GM12878 (cell line): ENCODE results near the gene TOMM6. TPM values are rescaled to one million over a fixed set of nuclear protein-coding genes. Genes with fewer than 3 reads are reported as not detected.

Experiments used
- ATAC-seq: fragments of 200-7000 bp; cut with Tn5 transposase; 3 replicates; pipeline ENCODE4 v1.9.1; 2020; ENCODE audit warnings: mild to moderate bottlenecking, moderate library complexity
- BruUV-seq: library from RNA; stranded (reverse); fragments of 400-500 nt; replicated peaks from 2 replicates; lab custom pipeline; 2021; lab: Mats Ljungman, UMichigan
- CTCF ChIA-PET: fragments of 300-600 bp; sonication (Branson Sonifier 250); formaldehyde crosslinking; extraction: SDS; loops from one replicate; lab custom pipeline; 2021; ENCODE audit warnings: inconsistent platforms; lab: Yijun Ruan, JAX
- POLR2A ChIA-PET: fragments of 350-600 bp; formaldehyde crosslinking; extraction: SDS; loops from one replicate; lab custom pipeline; 2021; ENCODE audit warnings: inconsistent platforms; lab: Charles Lee
- RAD21 ChIA-PET: fragments of 300-600 bp; sonication (Branson Sonifier 250); formaldehyde crosslinking; loops from one replicate; lab custom pipeline; 2023; ENCODE audit warnings: antibody characterized with exemption; ENCODE audit not compliant: unreplicated experiment; lab: Charles Lee
- SMC1A ChIA-PET: fragments of 300-600 bp; sonication (Branson Sonifier 250); formaldehyde crosslinking; loops from one replicate; lab custom pipeline; 2023; ENCODE audit not compliant: unreplicated experiment, uncharacterized antibody; lab: Charles Lee
- DNase-seq: peaks from one replicate; pipeline ENCODE4 v3.0.0-alpha.2; 2011; ENCODE audit warnings: low read depth, low spot score
- FAIRE-seq: peaks from 3 replicates; lab custom pipeline; 2011; peaks lifted over from hg19 to GRCh38; lab: Jason Lieb, UNC
- H2AFZ ChIP-seq: 2 replicates; pipeline ENCODE4 v1.6.0; 2011; ENCODE audit warnings: low read depth, low read length, control low read depth; ENCODE audit not compliant: control insufficient read depth
- H3K27ac ChIP-seq: 2 replicates; pipeline ENCODE4 v1.5.1; 2011; ENCODE audit warnings: control low read depth; ENCODE audit not compliant: control insufficient read depth, insufficient read depth
- H3K27me3 ChIP-seq, 2 experiments: replicated peaks in 1 of 2; 2 replicates each; pipeline versions ENCODE4 v1.6.0 to v1.6.1; 2011; ENCODE audit warnings: low read length in 1 of 2; ENCODE audit not compliant: control insufficient read depth in 2 of 2, insufficient read depth in 2 of 2
- H3K36me3 ChIP-seq, 2 experiments: 2 replicates each; pipeline ENCODE4 v1.5.1; 2011; ENCODE audit warnings: low read length in 1 of 2; ENCODE audit not compliant: control insufficient read depth in 2 of 2, insufficient read depth in 2 of 2
- H3K4me1 ChIP-seq: 2 replicates; pipeline ENCODE4 v1.6.1; 2011; ENCODE audit warnings: mild to moderate bottlenecking, low read length, moderate library complexity, mixed read lengths; ENCODE audit not compliant: control insufficient read depth, insufficient read depth
- H3K4me2 ChIP-seq: 2 replicates; pipeline ENCODE4 v1.6.0; 2011; ENCODE audit warnings: control low read depth; ENCODE audit not compliant: control insufficient read depth, insufficient read depth
- H3K4me3 ChIP-seq: fragments of 200-600 bp; sonication (generic); 2 replicates; pipeline ENCODE4 v1.5.1; 2016
- H3K79me2 ChIP-seq: 2 replicates; pipeline ENCODE4 v1.6.0; 2011; ENCODE audit warnings: low read length; ENCODE audit not compliant: control insufficient read depth, insufficient read depth
- H3K9ac ChIP-seq: 2 replicates; pipeline ENCODE4 v1.8.0; 2011; ENCODE audit warnings: low read length, control low read depth, mixed read lengths; ENCODE audit not compliant: control insufficient read depth, insufficient read depth
- H3K9me3 ChIP-seq: replicated peaks from 3 replicates; pipeline ENCODE4 v1.5.1; 2011; ENCODE audit warnings: mild to moderate bottlenecking, low read length; ENCODE audit not compliant: control insufficient read depth, insufficient read depth
- H4K20me1 ChIP-seq: 2 replicates; pipeline ENCODE4 v1.6.0; 2011; ENCODE audit not compliant: control insufficient read depth, insufficient read depth
- CHD1 ChIP-seq: IDR thresholded peaks from 2 replicates; pipeline ENCODE4 v1.6.1; 2012; ENCODE audit warnings: low read depth, low read length, improper control_type of control experiment
- DPF2 ChIP-seq: fragments of 450-650 bp; IDR thresholded peaks from 2 replicates; pipeline ENCODE4 v1.6.1; 2017; ENCODE audit warnings: mild to moderate bottlenecking
- IKZF1 ChIP-seq: fragments of 450-650 bp; conservative IDR thresholded peaks from 2 replicates; pipeline ENCODE4 v1.6.1; 2017; ENCODE audit warnings: antibody characterized with exemption, mild to moderate bottlenecking
- MEF2B ChIP-seq: fragments of 450-650 bp; IDR thresholded peaks from 2 replicates; pipeline ENCODE4 v1.6.1; 2018; ENCODE audit warnings: mild to moderate bottlenecking, moderate library complexity; ENCODE audit not compliant: partially characterized antibody, poor library complexity, severe bottlenecking
- MYB ChIP-seq: fragments of 150-350 bp; IDR thresholded peaks from 2 replicates; pipeline ENCODE4 v1.6.1; 2014; ENCODE audit warnings: mild to moderate bottlenecking, low read depth, low read length, borderline replicate concordance
- NFIC ChIP-seq: IDR thresholded peaks from 2 replicates; pipeline ENCODE4 v1.6.1; 2012; ENCODE audit warnings: low read depth, mild to moderate bottlenecking, inconsistent platforms, low read length, moderate library complexity
- PAX5 ChIP-seq: IDR thresholded peaks from 2 replicates; pipeline ENCODE4 v1.6.1; 2011; ENCODE audit warnings: low read depth, low read length, borderline replicate concordance
- PAX8 ChIP-seq: fragments of 450-650 bp; IDR thresholded peaks from 2 replicates; pipeline ENCODE4 v1.6.1; 2017; ENCODE audit warnings: mild to moderate bottlenecking, moderate library complexity
- POLR2A ChIP-seq: IDR thresholded peaks from 2 replicates; pipeline ENCODE4 v1.6.1; 2011; ENCODE audit warnings: low read depth, mild to moderate bottlenecking, low read length
- POLR2AphosphoS5 ChIP-seq: IDR thresholded peaks from 2 replicates; pipeline ENCODE4 v1.6.1; 2011; ENCODE audit warnings: mild to moderate bottlenecking, low read length, inconsistent platforms
- SIX5 ChIP-seq: IDR thresholded peaks from 2 replicates; pipeline ENCODE4 v1.6.1; 2011; ENCODE audit warnings: mild to moderate bottlenecking, low read depth, low read length, moderate library complexity; ENCODE audit not compliant: severe bottlenecking
- TCF3 ChIP-seq: IDR thresholded peaks from 2 replicates; pipeline ENCODE4 v1.6.1; 2012; ENCODE audit warnings: low read depth, mild to moderate bottlenecking, low read length, borderline replicate concordance; ENCODE audit not compliant: insufficient read depth
- WRNIP1 ChIP-seq: IDR thresholded peaks from 2 replicates; pipeline ENCODE4 v1.6.1; 2011; ENCODE audit warnings: low read depth, low read length, improper control_type of control experiment, borderline replicate concordance
- ZNF622 ChIP-seq: fragments of 450-650 bp; IDR thresholded peaks from 2 replicates; pipeline ENCODE4 v1.6.1; 2017; ENCODE audit warnings: mild to moderate bottlenecking, inconsistent platforms
- WGBS: methylation state at CpG from one replicate; pipeline ENCODE4 v1.1.6; 2016; ENCODE audit warnings: low lambda C conversion rate; ENCODE audit not compliant: insufficient replicate concordance, insufficient coverage; ENCODE audit errors: missing lambda C conversion rate; 5-methylcytosine and 5-hydroxymethylcytosine counted together
- in situ Hi-C: fragments of 300-500 bp; cut with MboI; formaldehyde crosslinking; loops from 9 replicates; pipeline ENCODE4 v1.14.3; 2018; ENCODE audit warnings: mixed read lengths
- intact Hi-C: fragments of 100-400 bp; cut with micrococcal nuclease; formaldehyde crosslinking; loops from one replicate; pipeline ENCODE4 v1.14.2; 2022; ENCODE audit not compliant: unreplicated experiment
- polyA plus RNA-seq, 11 experiments: library from polyadenylated mRNA; depleted of rRNA in 4 of 11; unstranded in 6 of 11; stranded (reverse) in 5 of 11; fragments of >200 nt; fragmentation: Nextera tagmentation in 4 of 11; fragmentation: Illumina TruSeq in 1 of 11; extraction: Ambion mirVana in 4 of 11; extraction: Trizol in 1 of 11; gene quantifications; 1 replicate in 1 of 11; 2 replicates in 10 of 11; pipeline versions ENCODE4 v1.2.1 to v1.2.3, GENCODE V29; 2011 to 2016; ENCODE audit warnings: inconsistent platforms in 2 of 11, missing spikeins in 2 of 11, low read depth in 1 of 11
- total RNA-seq, 4 experiments: library from RNA; depleted of rRNA in 3 of 4; stranded (reverse); fragments of >200 nt in 3 of 4; fragmentation: Illumina TruSeq in 1 of 4; extraction: Trizol in 1 of 4; gene quantifications; 2 replicates each; pipeline versions ENCODE4 v1.2.1 to v1.2.3, GENCODE V29; 2013 to 2021
- TF ChIP-seq, protein P1 (sequence below): fragments of 450-650 bp; IDR thresholded peaks from 2 replicates; pipeline ENCODE4 v1.6.1; 2016; ENCODE audit warnings: mild to moderate bottlenecking, moderate library complexity, borderline replicate concordance

TOMM6 gene
- total and polyA plus RNA-seq, 10 of the 15 experiments (the other 5 are each of a cell fraction or from before 2014, with no cell fraction given): 206 to 746 (median 448) TPM

DNA sequence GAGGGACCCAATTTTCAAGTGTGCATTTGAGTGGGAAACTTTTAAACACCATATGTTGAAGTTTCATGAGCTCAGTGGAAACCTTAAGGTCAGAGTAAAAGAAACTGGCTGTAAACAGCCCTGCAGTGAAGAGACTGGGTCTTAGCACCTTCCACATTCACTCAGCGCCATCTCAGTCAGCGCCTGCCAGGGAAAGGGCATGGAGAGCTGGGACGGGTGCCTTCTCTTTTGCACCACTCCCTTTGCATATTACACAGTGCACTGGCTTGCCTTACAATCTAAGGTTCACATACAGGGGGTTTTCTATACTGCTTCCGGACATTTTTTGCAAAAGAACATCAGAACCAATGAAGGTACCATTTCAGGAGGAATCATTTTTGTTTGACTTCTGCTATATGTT lies 4.5 kb downstream of the TOMM6 start:
- no peaks in the 10 kb centered on the region for H4K20me1 ChIP-seq
- FAIRE-seq (no peak), ATAC-seq (no peak), DNase-seq (no peak)
- no TSS peak for BruUV-seq
- SMC1A ChIA-PET: interaction anchor here (1.2 kb wide), 1 partner anchor 13 kb away, joined by 3 read pairs; no protein-coding TSS in a partner anchor
- H3K4me3 ChIP-seq: no peak overlapping the region
- 77% methylated on average over 4 of the region's 4 CpGs for WGBS
- H3K9me3 ChIP-seq: no peaks in the 10 kb centered on the region
- H3K9ac ChIP-seq: no peak overlapping the region
- CTCF ChIA-PET: interaction anchor here (0.7 to 1.8 kb wide), 5 partner anchors 10 to 423 kb away, joined by 3 to 7 read pairs (median 3); partner anchors contain the start of genes BYSL and MED20
- POLR2A ChIA-PET: interaction anchor here (0.6 kb wide), 1 partner anchor 155 kb away, joined by 6 read pairs; no protein-coding TSS in a partner anchor
- no peak overlapping the region for H3K27ac ChIP-seq
- H2AFZ ChIP-seq: no peak overlapping the region
- RAD21 ChIA-PET: no interaction called here
- TF ChIP-seq POLR2AphosphoS5: peak; percentile 41; the same call in 1 of the 2 replicates
- TF ChIP-seq POLR2A: peak; percentile 51; the same call in 1 of the 2 replicates
- TF ChIP-seq MEF2B: no peak
- H3K79me2 ChIP-seq: peaks cover 22% of the 10 kb centered on the region
- H3K36me3 ChIP-seq: peaks cover 5 to 21% of the 10 kb centered on the region in 2 experiments
- in situ Hi-C loops (no loop called here), intact Hi-C loops (no loop called here)
- H3K27me3 ChIP-seq: no peaks in the 10 kb centered on the region
- H3K4me2 ChIP-seq: no peak overlapping the region
- peaks cover 5% of the 10 kb centered on the region; the same call in 1 of the 2 replicates for H3K4me1 ChIP-seq

DNA sequence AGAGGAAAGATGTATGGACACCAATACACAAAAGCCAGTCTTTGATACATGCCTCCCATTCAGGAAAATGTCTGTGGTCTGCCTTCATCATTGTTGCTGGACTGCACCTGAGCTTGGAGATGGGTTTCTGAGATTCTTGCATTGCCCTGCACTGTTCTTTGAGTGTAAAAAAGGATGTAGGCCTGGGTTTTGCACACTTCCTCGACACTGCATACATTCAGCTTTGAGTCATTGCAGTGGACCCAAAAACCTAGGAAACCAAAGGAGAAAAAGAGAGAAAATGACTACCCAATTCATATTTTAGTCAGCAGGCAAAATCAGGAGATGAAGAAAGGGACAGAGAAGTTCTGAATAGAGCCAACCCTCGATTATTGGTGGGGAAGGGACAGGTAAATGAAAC lies 9.0 kb downstream of the TOMM6 start:
- BruUV-seq: no TSS peak
- ChIA-PET SMC1A (no interaction called here), POLR2A (no interaction called here), RAD21 (no interaction called here), CTCF (interaction anchor here (0.6 kb wide), 1 partner anchor 8 kb away, joined by 3 read pairs; no protein-coding TSS in a partner anchor)
- Histone ChIP-seq H3K4me2 (no peak overlapping the region), H3K4me3 (no peak overlapping the region), H3K9ac (no peak overlapping the region), H3K36me3 (peaks cover 3% of the 10 kb centered on the region in 2 experiments), H2AFZ (no peak overlapping the region), H4K20me1 (no peaks in the 10 kb centered on the region), H3K4me1 (no peaks in the 10 kb centered on the region), H3K9me3 (no peaks in the 10 kb centered on the region), H3K27ac (no peak overlapping the region), H3K27me3 (no peaks in the 10 kb centered on the region), H3K79me2 (no peaks in the 10 kb centered on the region)
- intact Hi-C loops: no loop called here
- in situ Hi-C loops: no loop called here
- DNase-seq: no peak
- no peak for ATAC-seq
- FAIRE-seq: no peak
- 0% methylated on average over 2 of the region's 2 CpGs for WGBS
- TF ChIP-seq WRNIP1 (no peak), DPF2 (no peak), TCF3 (no peak), PAX5 (no peak), CHD1 (no peak), IKZF1 (no peak), NFIC (no peak), SIX5 (no peak), ZNF622 (no peak), PAX8 (no peak), MYB (no peak)
- TF ChIP-seq, protein P1, sequence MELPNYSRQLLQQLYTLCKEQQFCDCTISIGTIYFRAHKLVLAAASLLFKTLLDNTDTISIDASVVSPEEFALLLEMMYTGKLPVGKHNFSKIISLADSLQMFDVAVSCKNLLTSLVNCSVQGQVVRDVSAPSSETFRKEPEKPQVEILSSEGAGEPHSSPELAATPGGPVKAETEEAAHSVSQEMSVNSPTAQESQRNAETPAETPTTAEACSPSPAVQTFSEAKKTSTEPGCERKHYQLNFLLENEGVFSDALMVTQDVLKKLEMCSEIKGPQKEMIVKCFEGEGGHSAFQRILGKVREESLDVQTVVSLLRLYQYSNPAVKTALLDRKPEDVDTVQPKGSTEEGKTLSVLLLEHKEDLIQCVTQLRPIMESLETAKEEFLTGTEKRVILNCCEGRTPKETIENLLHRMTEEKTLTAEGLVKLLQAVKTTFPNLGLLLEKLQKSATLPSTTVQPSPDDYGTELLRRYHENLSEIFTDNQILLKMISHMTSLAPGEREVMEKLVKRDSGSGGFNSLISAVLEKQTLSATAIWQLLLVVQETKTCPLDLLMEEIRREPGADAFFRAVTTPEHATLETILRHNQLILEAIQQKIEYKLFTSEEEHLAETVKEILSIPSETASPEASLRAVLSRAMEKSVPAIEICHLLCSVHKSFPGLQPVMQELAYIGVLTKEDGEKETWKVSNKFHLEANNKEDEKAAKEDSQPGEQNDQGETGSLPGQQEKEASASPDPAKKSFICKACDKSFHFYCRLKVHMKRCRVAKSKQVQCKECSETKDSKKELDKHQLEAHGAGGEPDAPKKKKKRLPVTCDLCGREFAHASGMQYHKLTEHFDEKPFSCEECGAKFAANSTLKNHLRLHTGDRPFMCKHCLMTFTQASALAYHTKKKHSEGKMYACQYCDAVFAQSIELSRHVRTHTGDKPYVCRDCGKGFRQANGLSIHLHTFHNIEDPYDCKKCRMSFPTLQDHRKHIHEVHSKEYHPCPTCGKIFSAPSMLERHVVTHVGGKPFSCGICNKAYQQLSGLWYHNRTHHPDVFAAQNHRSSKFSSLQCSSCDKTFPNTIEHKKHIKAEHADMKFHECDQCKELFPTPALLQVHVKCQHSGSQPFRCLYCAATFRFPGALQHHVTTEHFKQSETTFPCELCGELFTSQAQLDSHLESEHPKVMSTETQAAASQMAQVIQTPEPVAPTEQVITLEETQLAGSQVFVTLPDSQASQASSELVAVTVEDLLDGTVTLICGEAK: no peak
